ENCODE measurements around the gene TBXAS1.

Gene TBXAS1

DNA sequence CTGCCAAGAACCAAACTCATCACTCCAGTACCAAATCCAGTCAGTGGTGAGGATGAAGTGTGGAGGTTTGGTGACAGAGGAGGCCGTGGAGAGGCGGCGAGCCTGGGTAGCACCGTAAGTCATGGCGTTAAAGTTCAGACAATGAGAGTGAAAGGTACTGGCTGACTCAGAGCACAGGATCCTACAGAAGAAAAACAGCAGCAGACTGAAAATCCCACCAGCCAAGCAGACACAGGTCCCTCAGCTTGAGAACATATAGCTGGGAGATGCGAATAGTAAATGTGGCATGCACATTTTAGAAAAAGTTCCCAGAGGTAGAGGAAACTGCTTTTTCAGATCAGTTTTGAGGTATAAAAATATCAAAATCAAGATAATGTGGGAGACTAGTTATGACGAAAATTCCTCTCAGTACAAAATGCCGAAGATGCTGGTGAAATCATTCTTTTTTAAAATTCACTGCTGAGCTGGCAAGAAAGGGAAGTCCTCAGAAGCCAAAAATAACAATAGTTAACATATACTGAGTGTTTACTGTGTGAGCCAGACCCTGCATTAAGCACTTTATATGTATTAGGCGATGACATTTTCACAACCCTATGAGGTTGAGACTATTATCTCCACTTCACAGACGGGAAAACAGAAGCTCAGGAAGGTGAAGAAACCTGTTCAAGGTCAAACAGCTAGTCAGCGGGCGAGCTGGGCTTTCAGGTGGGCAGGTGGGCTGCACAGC, 212.8 kb downstream of the TBXAS1 start:
- ChIA-PET CTCF (no interaction called here), POLR2A (no interaction called here)
- H3K27ac ChIP-seq (ENCODE audit: extremely low read depth, low read depth, low read length), result no peak overlapping the region
- H3K9me3 ChIP-seq (ENCODE audit: control insufficient read depth, insufficient read depth, low read depth, low read length), result no peaks in the 10 kb centered on the region
- H3K36me3 ChIP-seq (ENCODE audit: control insufficient read depth in 2 of 2, insufficient read depth in 1 of 2, low read length in 2 of 2), result no peaks in the 10 kb centered on the region; a peak in 1 of 3 replicates
- H3K4me1 ChIP-seq (ENCODE audit: control insufficient read depth, insufficient read depth, low read length), result no peaks in the 10 kb centered on the region
- TF ChIP-seq OSR2 (tag by site-specific recombination; IDR thresholded peaks at IDR 0.05) (0 out of 2 replicates have a peak, but pooled peaks have one; percentile 18), ZNF248 (tag by site-specific recombination; IDR thresholded peaks at IDR 0.05) (no peak), ZNF768 (tag by site-specific recombination; IDR thresholded peaks at IDR 0.05) (0 out of 2 replicates have a peak, but pooled peaks have one; percentile 5)
- TF ChIP-seq, protein P1, sequence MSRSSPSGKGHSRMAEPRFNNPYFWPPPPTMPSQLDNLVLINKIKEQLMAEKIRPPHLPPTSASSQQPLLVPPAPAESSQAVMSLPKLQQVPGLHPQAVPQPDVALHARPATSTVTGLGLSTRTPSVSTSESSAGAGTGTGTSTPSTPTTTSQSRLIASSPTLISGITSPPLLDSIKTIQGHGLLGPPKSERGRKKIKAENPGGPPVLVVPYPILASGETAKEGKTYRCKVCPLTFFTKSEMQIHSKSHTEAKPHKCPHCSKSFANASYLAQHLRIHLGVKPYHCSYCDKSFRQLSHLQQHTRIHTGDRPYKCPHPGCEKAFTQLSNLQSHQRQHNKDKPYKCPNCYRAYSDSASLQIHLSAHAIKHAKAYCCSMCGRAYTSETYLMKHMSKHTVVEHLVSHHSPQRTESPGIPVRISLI (tag by site-specific recombination; IDR thresholded peaks at IDR 0.05), result no peak
- TF ChIP-seq, protein P2, sequence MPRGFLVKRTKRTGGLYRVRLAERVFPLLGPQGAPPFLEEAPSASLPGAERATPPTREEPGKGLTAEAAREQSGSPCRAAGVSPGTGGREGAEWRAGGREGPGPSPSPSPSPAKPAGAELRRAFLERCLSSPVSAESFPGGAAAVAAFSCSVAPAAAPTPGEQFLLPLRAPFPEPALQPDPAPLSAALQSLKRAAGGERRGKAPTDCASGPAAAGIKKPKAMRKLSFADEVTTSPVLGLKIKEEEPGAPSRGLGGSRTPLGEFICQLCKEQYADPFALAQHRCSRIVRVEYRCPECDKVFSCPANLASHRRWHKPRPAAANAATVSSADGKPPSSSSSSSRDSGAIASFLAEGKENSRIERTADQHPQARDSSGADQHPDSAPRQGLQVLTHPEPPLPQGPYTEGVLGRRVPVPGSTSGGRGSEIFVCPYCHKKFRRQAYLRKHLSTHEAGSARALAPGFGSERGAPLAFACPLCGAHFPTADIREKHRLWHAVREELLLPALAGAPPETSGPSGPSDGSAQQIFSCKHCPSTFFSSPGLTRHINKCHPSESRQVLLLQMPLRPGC (tag by site-specific recombination; IDR thresholded peaks at IDR 0.05), result no peak
- no peak overlapping the region for H3K4me3 ChIP-seq (ENCODE audit: low read depth, low read length)

DNA sequence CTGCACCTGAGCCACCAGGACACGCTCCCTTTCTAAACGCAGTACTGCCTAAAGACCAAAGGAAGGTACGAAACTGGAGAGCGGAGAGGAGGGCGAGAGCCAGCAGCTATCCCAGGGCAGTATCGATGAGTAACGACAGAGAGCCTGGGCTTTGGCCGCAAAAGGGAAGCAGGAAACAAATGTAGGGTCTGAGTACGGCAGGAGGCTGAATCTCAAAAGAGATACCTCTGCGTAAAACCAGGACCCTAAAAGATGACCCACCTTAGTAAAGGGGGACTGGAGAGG, 213.3 kb downstream of the TBXAS1 start:
- POLR2A ChIA-PET, result no interaction called here
- Histone ChIP-seq H3K4me3 (ENCODE audit: low read depth, low read length) (no peak overlapping the region), H3K36me3 (ENCODE audit: control insufficient read depth in 2 of 2, insufficient read depth in 1 of 2, low read length in 2 of 2) (no peaks in the 10 kb centered on the region; a peak in 1 of 3 replicates), H3K9me3 (ENCODE audit: control insufficient read depth, insufficient read depth, low read depth, low read length) (no peaks in the 10 kb centered on the region), H3K27ac (ENCODE audit: extremely low read depth, low read depth, low read length) (no peak overlapping the region), H3K4me1 (ENCODE audit: control insufficient read depth, insufficient read depth, low read length) (no peaks in the 10 kb centered on the region)
- CTCF ChIA-PET, result no interaction called here
- TF ChIP-seq ZNF146 (tag by site-specific recombination; IDR thresholded peaks at IDR 0.05) (no peak), IKZF3 (tag by site-specific recombination; IDR thresholded peaks at IDR 0.05) (no peak), ZNF776 (tag by site-specific recombination; IDR thresholded peaks at IDR 0.05; ENCODE audit: borderline replicate concordance) (no peak)

DNA sequence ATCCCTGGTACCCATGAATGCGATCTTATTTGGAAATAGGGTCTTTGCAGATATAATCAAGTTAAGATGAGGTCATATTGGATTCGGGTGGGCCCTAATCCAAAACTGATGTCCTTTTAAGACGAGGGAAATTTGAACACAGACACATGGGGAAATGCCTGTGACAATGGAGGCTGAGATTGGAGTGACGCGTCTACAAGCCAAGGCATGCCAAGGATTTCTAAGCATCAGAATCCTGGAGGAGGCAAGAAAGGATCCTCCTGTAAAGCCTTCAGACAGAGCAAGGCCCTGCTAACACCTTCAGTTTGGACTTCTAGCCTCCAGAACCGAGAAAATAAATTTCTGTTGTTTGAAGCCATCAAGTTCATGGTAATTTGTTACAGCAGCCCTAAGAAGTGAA, 215.2 kb downstream of the TBXAS1 start:
- Histone ChIP-seq H3K36me3 (ENCODE audit: control insufficient read depth in 2 of 2, insufficient read depth in 1 of 2, low read length in 2 of 2) (no peaks in the 10 kb centered on the region; a peak in 1 of 3 replicates), H3K27ac (ENCODE audit: extremely low read depth, low read depth, low read length) (no peak overlapping the region), H3K4me1 (ENCODE audit: control insufficient read depth, insufficient read depth, low read length) (no peaks in the 10 kb centered on the region), H3K4me3 (ENCODE audit: low read depth, low read length) (no peak overlapping the region), H3K9me3 (ENCODE audit: control insufficient read depth, insufficient read depth, low read depth, low read length) (no peaks in the 10 kb centered on the region)
- POLR2A ChIA-PET, result no interaction called here
- CTCF ChIA-PET, result no interaction called here
- TF ChIP-seq ZNF555 (tag by site-specific recombination; conservative IDR thresholded peaks at IDR 0.05), result no peak
- TF ChIP-seq SETDB1 (IDR thresholded peaks at IDR 0.05; ENCODE audit: insufficient read length, low read length), result no peak
- TF ChIP-seq ZNF785 (tag by site-specific recombination; IDR thresholded peaks at IDR 0.05), result no peak
- no peak for TF ChIP-seq ZNF324 (tag by site-specific recombination; IDR thresholded peaks at IDR 0.05)
- no peak for TF ChIP-seq ZNF366 (tag by site-specific recombination; conservative IDR thresholded peaks at IDR 0.05)
- no peak for TF ChIP-seq OSR2 (tag by site-specific recombination; IDR thresholded peaks at IDR 0.05)
- TF ChIP-seq ZBTB21 (tag by site-specific recombination; IDR thresholded peaks at IDR 0.05), result no peak
- TF ChIP-seq ZBTB17 (tag by site-specific recombination; IDR thresholded peaks at IDR 0.05), result no peak
- no peak for TF ChIP-seq ZNF239 (tag by site-specific recombination; IDR thresholded peaks at IDR 0.05)
- no peak for TF ChIP-seq ZNF76 (tag by site-specific recombination; IDR thresholded peaks at IDR 0.05; ENCODE audit: borderline replicate concordance, low read depth)
- no peak for TF ChIP-seq KLF8 (tag by site-specific recombination; IDR thresholded peaks at IDR 0.05)
- TF ChIP-seq ZNF777 (tag by site-specific recombination; IDR thresholded peaks at IDR 0.05; ENCODE audit: borderline replicate concordance), result no peak
- TF ChIP-seq, protein P3, sequence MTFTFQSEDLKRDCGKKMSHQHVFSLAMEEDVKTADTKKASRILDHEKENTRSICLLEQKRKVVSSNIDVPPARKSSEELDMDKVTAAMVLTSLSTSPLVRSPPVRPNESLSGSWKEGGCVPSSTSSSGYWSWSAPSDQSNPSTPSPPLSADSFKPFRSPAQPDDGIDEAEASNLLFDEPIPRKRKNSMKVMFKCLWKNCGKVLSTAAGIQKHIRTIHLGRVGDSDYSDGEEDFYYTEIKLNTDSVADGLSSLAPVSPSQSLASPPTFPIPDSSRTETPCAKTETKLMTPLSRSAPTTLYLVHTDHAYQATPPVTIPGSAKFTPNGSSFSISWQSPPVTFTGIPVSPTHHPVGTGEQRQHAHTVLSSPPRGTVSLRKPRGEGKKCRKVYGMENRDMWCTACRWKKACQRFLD (tag by site-specific recombination; IDR thresholded peaks at IDR 0.05), result no peak
- TF ChIP-seq ZNF664 (tag by site-specific recombination; IDR thresholded peaks at IDR 0.05), result no peak
- TF ChIP-seq ZNF837 (tag by site-specific recombination; IDR thresholded peaks at IDR 0.05), result no peak
- TF ChIP-seq ZNF214 (tag by site-specific recombination; IDR thresholded peaks at IDR 0.05; ENCODE audit: borderline replicate concordance), result no peak
- TF ChIP-seq ZNF600 (tag by site-specific recombination; IDR thresholded peaks at IDR 0.05), result no peak
